Activated CD4-positive, alpha-beta T cell treated with anti-CD3 and anti-CD28 coated beads, Interleukin-2, amount 10 ng/mL, durations not matched to agents 7 days and 5 days (primary cell): ENCODE results near the gene NEK3. TPM values are rescaled to one million over a fixed set of nuclear protein-coding genes. Genes with fewer than 3 reads are reported as not detected.
"Not testable (repeated sequence)": the region's sequence is repeated elsewhere in the genome, so short reads cannot be mapped to it uniquely, and the experiment has no call there.

Experiments
- CTCF ChIA-PET: fragments of 350-600 bp; sonication (Branson Sonifier 250); formaldehyde crosslinking; loops from one replicate; lab custom pipeline; 2021; ENCODE audit warnings: antibody characterized with exemption; lab: Charles Lee
- POLR2A ChIA-PET: fragments of 350-600 bp; sonication (Branson Sonifier 250); formaldehyde crosslinking; loops from one replicate; lab custom pipeline; 2021; ENCODE audit warnings: antibody characterized with exemption; lab: Charles Lee
- DNase-seq: peaks from one replicate; pipeline ENCODE4 v3.0.0-alpha.2; 2020
- H3K27ac Mint-ChIP-seq: one replicate; pipeline ENCODE4 v1.8.0; 2021; ENCODE audit warnings: mild to moderate bottlenecking, moderate library complexity, mixed read lengths
- H3K27me3 Mint-ChIP-seq: one replicate; pipeline ENCODE4 v1.8.0; 2021; ENCODE audit warnings: mixed read lengths
- H3K36me3 Mint-ChIP-seq: one replicate; pipeline ENCODE4 v1.8.0; 2021; ENCODE audit warnings: low read depth, mixed read lengths
- H3K4me1 Mint-ChIP-seq: one replicate; pipeline ENCODE4 v1.8.0; 2021; ENCODE audit warnings: mixed read lengths
- H3K4me3 Mint-ChIP-seq: one replicate; pipeline ENCODE4 v1.8.0; 2021; ENCODE audit warnings: mild to moderate bottlenecking, moderate library complexity, mixed read lengths
- H3K9me3 Mint-ChIP-seq: one replicate; pipeline ENCODE4 v1.8.0; 2021; ENCODE audit warnings: mixed read lengths
- total RNA-seq, 2 experiments: library from RNA; stranded (reverse); gene quantifications; one replicate each; pipeline ENCODE4 v1.2.3, GENCODE V29; 2021

NEK3 gene
- total RNA-seq, 2 experiments from 2014 or later: 3.7 to 5.1 TPM

DNA sequence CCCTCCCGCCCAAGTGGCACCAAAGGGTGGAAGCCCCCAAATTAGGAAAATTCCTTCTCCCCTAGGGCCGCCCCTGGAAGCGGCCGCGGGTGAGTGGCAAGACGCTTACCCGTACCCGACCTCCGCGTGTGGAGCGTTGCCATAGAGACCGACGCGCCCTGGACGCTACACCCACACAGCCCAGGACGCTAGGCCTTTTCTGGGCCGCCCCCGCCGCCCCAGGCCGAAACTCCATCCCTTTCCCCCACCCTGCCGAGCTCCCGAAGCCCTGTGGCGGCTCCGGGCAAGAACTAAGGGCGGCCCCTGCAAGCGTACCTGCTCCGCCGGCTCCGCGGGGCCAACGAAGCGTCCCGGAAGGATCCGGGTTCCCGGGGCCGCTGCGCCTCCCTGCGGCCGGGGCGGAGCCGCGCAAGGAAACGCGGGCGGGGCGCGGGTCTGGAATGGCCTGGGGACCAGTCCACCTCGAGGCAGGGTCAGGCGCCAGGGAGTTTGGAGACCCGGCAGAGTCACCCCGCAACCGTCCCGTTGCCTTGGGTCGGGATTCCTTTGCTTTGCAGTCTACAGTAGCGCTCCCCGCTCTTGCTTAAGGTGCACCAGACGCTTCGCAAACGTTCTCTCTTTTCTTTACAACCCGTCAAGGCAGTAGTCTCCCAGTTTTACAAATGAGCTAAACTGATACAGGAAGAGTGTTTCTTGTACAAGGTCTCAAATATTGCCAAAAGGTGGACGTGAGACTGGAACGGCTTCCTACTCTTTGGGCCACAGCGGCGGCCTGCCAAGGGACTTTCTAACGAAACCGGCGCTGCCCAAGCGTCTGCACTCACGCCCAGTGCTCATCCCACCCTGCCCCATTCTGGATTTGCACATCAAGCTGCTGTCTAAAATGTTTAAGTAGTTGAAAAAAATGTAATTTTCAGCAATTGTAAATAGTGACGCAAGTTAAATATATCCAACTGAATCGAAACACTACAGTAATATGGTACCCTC lies 30.4 kb downstream of the NEK3 start, which contains the start of gene NEK5:
NEK5 (minus strand) TSS at position 360 of the 987 bp plus-strand sequence. CDS start 1,591 bp downstream, outside the sequence.
- peak within 1 kb of the TSS; percentile 78 for H3K4me3 Mint-ChIP-seq
- POLR2A ChIA-PET: no interaction called here
- H3K4me1 Mint-ChIP-seq: peaks cover 18% of the 10 kb centered on the region
- no peaks in the 10 kb centered on the region for H3K36me3 Mint-ChIP-seq
- CTCF ChIA-PET: interaction anchor here (1.0 to 2.4 kb wide), 5 partner anchors 117 to 269 kb away, joined by 3 to 7 read pairs (median 3); partner anchors contain the start of gene ALG11
- no peak within 1 kb of the TSS for H3K27ac Mint-ChIP-seq
- peak; percentile 59 for DNase-seq
- peaks cover 6% of the 10 kb centered on the region for H3K27me3 Mint-ChIP-seq
- H3K9me3 Mint-ChIP-seq: no peaks in the 10 kb centered on the region

DNA sequence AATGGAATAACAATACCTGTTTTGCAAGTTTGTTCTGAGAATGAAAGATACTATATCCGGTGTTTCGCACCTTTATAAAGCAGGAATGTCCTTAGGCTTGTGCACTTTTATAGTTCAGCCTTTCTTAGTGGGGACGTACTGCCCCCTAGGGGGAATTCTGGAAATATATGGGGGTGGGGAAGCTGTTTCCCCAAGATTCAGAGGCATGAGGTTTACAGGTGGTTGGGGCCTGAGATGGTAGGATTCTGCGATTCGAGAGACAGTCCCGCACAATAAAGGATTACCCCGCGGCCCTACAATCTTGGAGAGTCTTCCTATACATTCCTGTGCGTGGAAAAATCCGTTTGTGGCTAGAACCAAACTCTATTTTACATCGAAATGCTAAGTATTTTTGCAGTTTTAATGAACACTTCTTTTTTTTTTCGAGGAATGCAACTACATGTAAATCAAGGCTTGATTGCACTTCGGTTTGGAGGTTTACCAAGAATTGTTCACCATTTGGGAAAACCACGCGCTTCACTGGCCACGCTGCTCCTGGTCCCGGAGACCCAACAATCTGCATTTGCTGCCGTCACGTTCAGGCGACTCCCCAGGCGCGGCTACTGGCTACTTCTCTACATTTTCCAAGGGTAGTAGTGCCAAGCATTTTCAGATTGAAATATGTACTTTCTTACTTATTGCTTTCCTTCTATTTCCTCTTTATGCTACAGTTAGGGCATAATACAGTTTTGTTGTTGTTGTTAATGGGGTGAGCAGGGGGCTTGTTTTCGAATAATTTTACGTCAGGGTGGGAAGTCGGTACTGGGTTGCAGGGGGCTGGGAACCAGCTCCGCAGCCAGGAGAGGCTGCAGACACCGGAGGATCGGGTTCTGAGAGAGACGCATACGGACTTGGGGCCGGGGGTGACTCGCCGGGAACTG lies 31.4 kb downstream of the NEK3 start:
- ChIA-PET POLR2A (no interaction called here), CTCF (interaction anchor here (0.7 to 2.4 kb wide), 14 partner anchors 8 to 330 kb away, joined by 3 to 7 read pairs (median 4); partner anchors contain the start of gene ALG11)
- Mint-ChIP-seq H3K9me3 (no peaks in the 10 kb centered on the region), H3K27ac (no peak overlapping the region), H3K36me3 (no peaks in the 10 kb centered on the region), H3K4me3 (peak overlapping the region; percentile 78), H3K27me3 (peaks cover 7% of the 10 kb centered on the region), H3K4me1 (peaks cover 18% of the 10 kb centered on the region)
- peak; percentile 65 for DNase-seq

DNA sequence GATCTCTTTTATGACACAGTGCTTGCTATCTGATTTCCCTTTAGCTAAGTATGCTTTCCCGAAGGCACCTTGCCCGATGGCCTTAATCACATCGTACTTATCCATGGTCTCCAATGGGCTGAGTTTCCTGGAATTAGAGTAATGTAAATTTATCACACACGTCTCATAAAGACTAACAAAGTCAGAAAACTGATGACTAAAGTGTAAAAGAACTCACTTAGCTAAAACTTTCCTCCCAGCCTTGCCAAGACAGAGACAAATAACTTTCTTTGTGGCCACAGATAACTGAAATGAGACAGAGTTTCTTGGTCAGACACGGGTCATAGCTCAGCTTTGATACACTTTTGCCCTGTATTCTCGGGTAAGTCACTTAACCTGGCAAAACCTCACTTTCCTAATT lies 32.0 kb downstream of the NEK3 start:
- POLR2A ChIA-PET: no interaction called here
- H3K4me3 Mint-ChIP-seq: no peak overlapping the region

DNA sequence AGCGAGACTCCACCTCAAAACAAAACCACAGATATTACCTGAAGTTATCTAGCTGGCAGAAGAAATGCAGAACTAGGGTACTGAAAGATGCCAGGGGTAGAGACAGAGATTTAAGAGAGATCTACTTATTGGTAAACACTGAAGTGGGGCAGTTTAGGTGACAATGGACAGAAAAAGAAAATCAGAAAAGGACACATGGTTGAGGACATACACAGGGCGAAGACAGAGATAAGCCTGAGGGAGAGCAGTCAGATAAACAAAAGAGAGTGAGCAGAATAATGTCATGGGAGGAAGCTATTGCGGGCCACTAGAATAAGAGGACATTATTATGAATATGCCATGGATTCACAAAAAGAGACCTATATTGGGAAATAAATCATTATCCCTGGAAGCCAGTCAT lies 33.9 kb downstream of the NEK3 start:
- Mint-ChIP-seq H3K27ac (no peak overlapping the region), H3K4me1 (peaks cover 18% of the 10 kb centered on the region), H3K27me3 (peaks cover 9% of the 10 kb centered on the region), H3K4me3 (no peak overlapping the region), H3K9me3 (no peaks in the 10 kb centered on the region), H3K36me3 (no peaks in the 10 kb centered on the region)
- CTCF ChIA-PET: interaction anchor here (1.2 kb wide), 1 partner anchor 21 kb away, joined by 4 read pairs; no protein-coding TSS in a partner anchor
- POLR2A ChIA-PET: no interaction called here
- DNase-seq: no peak

More for the DNA sequence above, 32.0 kb downstream of the NEK3 start:
- Mint-ChIP-seq H3K36me3 (no peaks in the 10 kb centered on the region), H3K27me3 (peaks cover 9% of the 10 kb centered on the region), H3K9me3 (no peaks in the 10 kb centered on the region), H3K27ac (no peak overlapping the region), H3K4me1 (peaks cover 18% of the 10 kb centered on the region)
- no peak for DNase-seq
- CTCF ChIA-PET: interaction anchor here (0.7 to 2.4 kb wide), 12 partner anchors 9 to 330 kb away, joined by 3 to 7 read pairs (median 4); no protein-coding TSS in a partner anchor

DNA sequence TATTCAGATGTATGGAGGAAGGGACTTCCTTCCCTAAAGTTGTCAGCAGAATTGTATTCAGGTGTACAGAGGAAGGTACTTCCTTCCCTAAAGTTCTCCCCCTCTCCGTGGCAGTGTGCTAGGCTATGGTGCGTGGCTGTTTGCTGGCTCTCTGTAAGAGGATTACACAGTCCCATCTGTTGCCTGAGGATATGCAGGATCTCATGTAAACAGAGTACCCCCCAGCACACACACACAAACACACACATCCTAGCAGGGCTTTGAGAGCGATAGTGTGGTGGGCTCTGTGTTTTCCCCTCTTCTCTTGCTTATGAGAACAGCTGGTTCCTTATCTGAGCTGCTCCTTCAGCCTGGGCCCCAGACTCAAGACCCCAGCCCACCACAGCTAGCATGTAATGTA lies 40.8 kb downstream of the NEK3 start:
- no peak overlapping the region for H3K4me3 Mint-ChIP-seq
- DNase-seq: no peak
- peaks cover 10% of the 10 kb centered on the region for H3K27me3 Mint-ChIP-seq
- POLR2A ChIA-PET: no interaction called here
- H3K27ac Mint-ChIP-seq: no peak overlapping the region
- no peaks in the 10 kb centered on the region for H3K9me3 Mint-ChIP-seq
- CTCF ChIA-PET: interaction anchor here (0.6 kb wide), 1 partner anchor 284 kb away, joined by 6 read pairs; no protein-coding TSS in a partner anchor
- no peaks in the 10 kb centered on the region for H3K4me1 Mint-ChIP-seq
- no peaks in the 10 kb centered on the region for H3K36me3 Mint-ChIP-seq

DNA sequence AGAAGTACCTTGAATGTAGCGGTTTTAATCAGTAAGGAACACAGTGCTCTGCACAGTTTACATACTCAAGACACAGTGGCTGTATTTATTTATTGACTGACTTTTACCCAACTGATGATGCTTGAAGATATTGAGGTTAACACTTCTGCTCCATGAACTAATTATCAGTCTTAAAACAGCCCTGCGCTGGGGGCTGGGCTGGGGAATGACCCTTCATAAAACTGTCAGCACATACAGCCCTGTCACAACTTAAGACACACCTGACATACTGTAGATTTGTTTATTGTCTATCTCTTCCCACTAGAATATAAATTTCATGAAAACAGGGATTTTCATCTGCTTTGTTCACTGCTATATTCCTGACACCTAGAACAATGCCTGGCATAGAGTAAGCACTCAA lies 41.3 kb downstream of the NEK3 start:
- CTCF ChIA-PET: interaction anchor here (0.6 kb wide), 1 partner anchor 283 kb away, joined by 6 read pairs; no protein-coding TSS in a partner anchor
- no peaks in the 10 kb centered on the region for H3K36me3 Mint-ChIP-seq

DNA sequence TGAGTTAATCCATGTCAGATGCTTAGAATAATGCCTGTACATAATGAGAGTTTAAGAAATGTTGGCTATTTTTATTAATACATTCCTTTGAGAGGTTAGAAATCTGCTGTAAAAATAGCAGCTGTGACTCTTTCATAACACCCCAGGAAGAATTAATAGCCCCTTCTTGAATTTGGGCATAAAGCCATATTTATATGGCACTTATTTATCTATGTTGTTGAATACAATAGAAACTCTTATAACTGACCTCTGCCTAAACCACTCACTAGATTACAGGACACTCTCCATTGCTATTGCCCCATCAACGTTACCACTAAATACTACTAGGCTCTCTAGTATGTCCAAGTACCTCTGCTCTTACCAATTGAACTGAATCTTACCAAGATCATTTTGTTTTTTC lies 46.8 kb downstream of the NEK3 start:
- Mint-ChIP-seq H3K36me3 (no peaks in the 10 kb centered on the region), H3K27me3 (peaks cover 27% of the 10 kb centered on the region), H3K9me3 (no peaks in the 10 kb centered on the region), H3K4me1 (no peaks in the 10 kb centered on the region), H3K27ac (no peak overlapping the region), H3K4me3 (no peak overlapping the region)
- ChIA-PET POLR2A (no interaction called here), CTCF (interaction anchor here (1.2 kb wide), 1 partner anchor 15 kb away, joined by 3 read pairs; no protein-coding TSS in a partner anchor)
- DNase-seq: no peak

More for the DNA sequence above, 41.3 kb downstream of the NEK3 start:
- no peaks in the 10 kb centered on the region for H3K9me3 Mint-ChIP-seq
- no peak overlapping the region for H3K27ac Mint-ChIP-seq
- DNase-seq: no peak
- H3K27me3 Mint-ChIP-seq: peaks cover 12% of the 10 kb centered on the region
- POLR2A ChIA-PET: no interaction called here
- no peak overlapping the region for H3K4me3 Mint-ChIP-seq
- no peaks in the 10 kb centered on the region for H3K4me1 Mint-ChIP-seq

DNA sequence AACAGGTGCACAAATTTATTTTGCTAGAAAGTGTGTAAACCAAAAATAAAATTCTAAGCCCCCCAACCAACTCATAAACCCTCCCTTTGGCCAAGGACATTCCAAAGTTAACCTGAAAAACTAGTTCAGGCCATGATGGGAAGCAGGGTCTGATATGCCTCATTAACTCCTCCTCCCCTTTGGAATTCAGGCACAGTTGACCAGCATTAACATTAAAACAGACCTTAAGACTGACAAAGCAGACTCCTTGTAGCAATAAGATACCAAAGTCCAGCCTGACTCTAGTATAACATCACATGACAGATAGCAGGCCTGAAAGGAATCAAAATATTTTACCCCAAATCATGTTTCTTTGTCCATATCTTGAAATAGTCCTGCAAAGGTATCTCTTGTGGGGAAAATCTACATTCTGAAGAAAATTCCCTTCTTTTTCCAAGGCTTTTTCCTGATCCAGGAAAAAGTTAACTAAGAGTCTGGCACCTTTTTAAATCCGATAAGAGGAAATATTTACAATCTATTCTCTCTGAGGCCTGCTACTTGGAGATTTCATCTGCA lies 50.2 kb downstream of the NEK3 start:
- H3K9me3 Mint-ChIP-seq: no peaks in the 10 kb centered on the region
- H3K36me3 Mint-ChIP-seq: no peaks in the 10 kb centered on the region
- no peak overlapping the region for H3K27ac Mint-ChIP-seq
- DNase-seq: no peak
- H3K4me1 Mint-ChIP-seq: no peaks in the 10 kb centered on the region
- H3K27me3 Mint-ChIP-seq: peaks cover 25% of the 10 kb centered on the region
- ChIA-PET CTCF (no interaction called here), POLR2A (no interaction called here)
- H3K4me3 Mint-ChIP-seq: no peak overlapping the region

DNA sequence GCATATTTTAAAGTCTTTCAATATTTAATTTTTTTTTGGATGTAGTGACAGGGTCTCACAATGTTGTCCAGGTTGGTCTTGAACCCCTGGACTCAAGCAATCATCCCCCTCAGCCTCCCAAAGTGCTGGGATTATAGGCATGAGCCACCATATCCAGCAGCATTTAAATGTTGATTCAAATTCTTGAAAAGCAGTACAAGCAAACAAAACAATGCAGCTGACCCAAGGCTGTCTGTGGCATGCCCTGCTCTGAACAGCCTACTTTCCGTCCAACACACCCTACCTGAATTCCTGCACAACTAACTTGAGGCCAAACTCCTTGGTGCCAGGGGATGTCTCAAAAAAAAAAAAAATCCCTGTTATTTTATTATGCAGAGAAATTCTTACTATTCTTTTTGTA lies 53.6 kb downstream of the NEK3 start:
- H3K4me1 Mint-ChIP-seq: no peaks in the 10 kb centered on the region
- POLR2A ChIA-PET: interaction anchor here (0.5 kb wide), 1 partner anchor 33 kb away, joined by 5 read pairs; no protein-coding TSS in a partner anchor

DNA sequence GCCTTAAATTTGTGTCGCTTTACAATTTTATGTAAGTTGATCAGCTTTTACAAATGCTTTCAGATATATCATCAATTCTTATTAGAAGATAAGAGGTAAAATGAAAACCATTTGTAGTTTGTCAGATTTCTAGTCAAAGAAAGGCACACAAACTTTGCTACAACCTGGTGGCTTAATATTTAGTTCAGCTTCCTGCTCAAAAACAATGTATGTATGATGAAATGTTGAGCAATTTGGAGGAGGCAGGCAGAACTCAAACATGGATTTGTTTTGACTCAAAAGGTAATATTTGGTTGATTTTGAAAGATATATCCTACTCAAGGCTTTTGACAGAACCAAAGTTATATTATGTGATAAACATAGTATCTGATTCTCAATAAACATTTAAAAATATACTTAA lies 54.8 kb downstream of the NEK3 start:
- H3K9me3 Mint-ChIP-seq: no peaks in the 10 kb centered on the region
- H3K27ac Mint-ChIP-seq: no peak overlapping the region
- no peak for DNase-seq
- POLR2A ChIA-PET: no interaction called here
- CTCF ChIA-PET: interaction anchor here (1.0 kb wide), 1 partner anchor 21 kb away, joined by 4 read pairs; no protein-coding TSS in a partner anchor
- peaks cover 1% of the 10 kb centered on the region for H3K27me3 Mint-ChIP-seq
- no peaks in the 10 kb centered on the region for H3K4me1 Mint-ChIP-seq
- H3K36me3 Mint-ChIP-seq: no peaks in the 10 kb centered on the region
- H3K4me3 Mint-ChIP-seq: no peak overlapping the region

More for the DNA sequence above, 53.6 kb downstream of the NEK3 start:
- Mint-ChIP-seq H3K4me3 (no peak overlapping the region), H3K36me3 (no peaks in the 10 kb centered on the region), H3K27ac (no peak overlapping the region), H3K27me3 (peaks cover 9% of the 10 kb centered on the region), H3K9me3 (no peaks in the 10 kb centered on the region)
- DNase-seq: no peak
- CTCF ChIA-PET: no interaction called here

DNA sequence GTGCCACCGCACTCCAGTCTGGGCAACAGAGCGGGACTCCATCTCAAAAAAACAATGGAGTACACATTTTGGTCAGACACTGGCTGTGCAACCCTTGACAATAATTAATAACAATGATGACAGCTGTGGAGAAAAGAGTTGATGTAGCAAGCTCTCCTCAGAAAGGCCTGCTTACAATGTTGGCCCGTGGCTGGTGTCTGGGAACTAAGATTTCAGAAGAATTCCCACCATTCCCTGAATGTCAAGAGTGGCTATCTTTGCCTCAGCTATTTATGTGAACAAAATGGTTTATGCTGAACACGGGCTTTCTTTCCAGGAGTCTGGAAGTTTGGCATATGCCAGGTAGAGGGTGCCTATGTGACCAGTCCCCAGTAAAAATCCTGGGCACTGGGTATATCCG lies 56.0 kb downstream of the NEK3 start:
- ChIA-PET CTCF (no interaction called here), POLR2A (no interaction called here)
- Mint-ChIP-seq H3K36me3 (no peaks in the 10 kb centered on the region), H3K4me3 (no peak overlapping the region), H3K27ac (no peak overlapping the region), H3K4me1 (no peaks in the 10 kb centered on the region), H3K9me3 (no peaks in the 10 kb centered on the region), H3K27me3 (no peaks in the 10 kb centered on the region)
- no peak for DNase-seq

DNA sequence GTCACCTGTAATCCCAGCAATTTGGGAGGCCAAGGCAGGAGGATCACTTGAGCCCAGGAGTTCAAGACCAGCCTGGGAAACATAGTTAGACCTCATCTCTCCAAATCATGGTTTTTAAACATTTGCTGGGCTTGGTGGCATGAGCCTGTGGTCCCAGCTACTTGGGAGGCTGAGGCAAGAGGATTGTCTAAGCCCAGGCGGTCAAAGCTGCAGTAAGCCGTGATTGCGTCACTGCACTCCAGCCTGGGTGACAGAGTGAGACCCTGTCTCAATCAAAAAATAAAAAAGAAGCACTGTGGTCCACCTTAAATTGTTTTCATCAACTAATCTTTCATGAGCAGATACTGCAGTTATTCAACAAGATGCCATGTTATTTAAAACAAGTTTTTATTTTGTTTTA lies 57.0 kb downstream of the NEK3 start:
- H3K9me3 Mint-ChIP-seq, DNase-seq, H3K4me3 Mint-ChIP-seq, H3K36me3 Mint-ChIP-seq, H3K4me1 Mint-ChIP-seq, POLR2A ChIA-PET, H3K27me3 Mint-ChIP-seq, CTCF ChIA-PET, H3K27ac Mint-ChIP-seq: not testable (repeated sequence)
